ENCODE measurements around the gene EXOSC2.

EXOSC2 gene

GRCh38 chr9:130741024-130741305, 47.4 kb downstream of the EXOSC2 start:
- DNase-seq, result no peak

DNA sequence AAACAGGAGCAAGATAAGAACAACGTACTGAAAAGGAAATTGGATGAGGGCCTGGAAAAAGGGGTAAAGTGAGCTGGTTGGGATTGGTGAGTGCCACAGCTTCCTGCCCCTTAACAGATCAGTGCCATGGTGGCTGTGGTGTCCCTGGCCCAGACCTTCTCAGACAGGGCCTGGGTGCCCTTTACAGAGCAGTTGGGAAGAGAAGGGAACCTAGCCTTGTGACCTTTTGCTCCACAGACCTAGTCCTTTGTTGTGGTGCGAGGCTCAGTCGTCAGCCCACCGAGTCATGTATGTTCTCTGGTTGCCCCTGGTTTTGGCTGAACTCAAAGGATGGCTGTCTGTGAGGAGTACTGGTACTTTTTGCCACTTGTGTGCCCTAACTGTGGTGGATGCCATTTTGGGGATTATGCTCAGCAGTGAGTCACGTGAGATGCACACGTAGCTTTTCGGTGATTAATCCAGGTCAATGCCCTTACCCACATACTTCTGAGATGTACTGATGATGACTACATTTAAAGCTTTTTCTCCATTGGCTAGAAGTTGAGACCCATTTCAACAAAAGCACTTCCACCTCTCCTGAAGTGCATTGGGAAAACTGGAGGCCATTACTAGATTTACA, 48.4 kb downstream of the EXOSC2 start:
- no peak for DNase-seq

- no peak for DNase-seq
Measured at GRCh38 chr9:130743656-130744055, 50.1 kb downstream of the EXOSC2 start.

DNA sequence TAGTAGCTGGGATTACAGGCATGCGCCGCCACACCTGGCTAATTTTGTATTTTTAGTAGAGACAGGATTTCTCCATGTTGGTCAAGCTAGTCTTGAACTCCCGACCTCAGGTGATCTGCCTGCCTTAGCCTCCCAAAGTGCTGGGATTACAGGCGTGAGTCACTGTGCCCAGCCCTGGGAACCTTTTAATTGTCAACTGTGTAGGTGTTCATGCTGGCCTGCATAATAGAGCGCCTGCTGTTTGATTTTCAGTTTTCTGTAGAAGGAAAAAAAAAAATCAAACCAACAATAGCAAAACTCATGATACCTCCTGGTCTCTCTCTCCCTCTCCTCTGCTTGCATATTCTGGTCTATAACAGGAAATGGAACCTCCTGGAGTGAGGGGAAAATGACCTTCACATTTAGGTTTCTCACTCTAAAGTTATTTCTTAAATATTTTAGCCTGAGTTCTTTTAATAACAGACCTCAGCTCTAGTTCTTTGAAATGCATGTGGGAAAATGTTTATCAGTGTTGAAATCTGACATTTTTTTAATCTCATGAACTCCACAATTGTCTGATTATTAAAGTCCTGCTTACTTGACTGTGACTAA, 51.7 kb downstream of the EXOSC2 start:
- DNase-seq, result no peak

DNA sequence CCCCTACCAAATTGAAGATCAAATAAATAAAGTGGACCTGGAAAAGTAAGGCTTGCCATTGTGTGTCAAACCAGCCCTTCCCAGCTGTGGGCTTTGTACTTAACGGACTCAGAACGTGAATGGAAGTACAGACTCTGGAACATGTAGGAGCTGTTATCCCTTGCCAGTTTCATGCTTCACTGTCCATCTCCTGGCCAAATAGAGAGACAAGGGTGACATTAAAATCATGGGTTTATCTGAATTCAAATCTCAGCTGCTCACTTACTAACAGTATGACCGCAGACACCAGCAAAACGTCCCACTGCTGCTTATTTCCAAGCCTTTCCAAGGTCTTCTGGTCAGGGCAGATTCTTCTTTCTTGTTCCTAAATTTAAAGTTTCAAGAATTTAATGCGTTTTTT, 52.2 kb downstream of the EXOSC2 start:
- DNase-seq, result no peak

DNA sequence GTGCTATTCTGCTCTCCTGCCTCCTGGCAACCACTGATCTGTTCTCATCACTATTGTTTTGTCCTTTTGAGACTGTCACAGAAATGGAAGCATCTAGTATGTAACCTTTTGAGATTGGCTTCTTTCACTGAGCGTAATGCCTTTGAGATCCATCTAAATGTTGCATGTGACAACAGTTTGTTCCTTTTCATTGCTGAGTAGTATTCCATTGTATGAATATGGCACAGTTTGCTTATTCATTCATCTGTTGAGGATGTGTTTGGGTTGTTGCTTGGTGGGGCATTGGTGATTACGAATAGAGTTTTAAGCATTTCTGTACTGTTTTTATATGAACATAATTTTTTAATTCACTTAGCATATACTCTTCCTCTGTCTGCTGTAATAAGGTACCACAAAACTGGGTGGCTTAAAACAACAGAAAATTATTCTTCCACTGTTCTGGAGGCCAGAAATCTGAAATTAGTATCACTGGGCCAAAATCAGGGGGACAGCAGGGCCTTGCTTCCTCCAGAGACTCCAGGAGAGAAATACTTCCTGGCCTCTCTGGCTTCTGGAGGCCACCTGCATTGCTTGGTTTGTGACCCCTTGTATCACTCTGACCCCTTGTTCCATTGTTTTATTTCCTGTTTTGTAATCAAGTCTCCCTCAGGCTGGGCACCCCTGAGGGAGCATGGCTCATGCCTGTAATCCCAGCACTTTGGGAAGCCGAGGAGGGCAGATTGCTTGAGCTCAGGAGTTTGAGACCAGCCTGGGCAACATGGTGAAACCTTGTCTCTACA, 53.0 kb downstream of the EXOSC2 start:
- no peak for DNase-seq

GRCh38 chr9:130751631-130752355, 58.2 kb downstream of the EXOSC2 start:
- DNase-seq, result no peak

All from inflammatory macrophage treated with lipopolysaccharide for 4 hours (primary cell).